ENCODE results near the gene TM4SF4. TPM values are rescaled to one million over a fixed set of nuclear protein-coding genes. Genes with fewer than 3 reads are reported as not detected.

Gene TM4SF4
- total and polyA plus RNA-seq, 2 experiments from 2014 or later, result not detected

DNA sequence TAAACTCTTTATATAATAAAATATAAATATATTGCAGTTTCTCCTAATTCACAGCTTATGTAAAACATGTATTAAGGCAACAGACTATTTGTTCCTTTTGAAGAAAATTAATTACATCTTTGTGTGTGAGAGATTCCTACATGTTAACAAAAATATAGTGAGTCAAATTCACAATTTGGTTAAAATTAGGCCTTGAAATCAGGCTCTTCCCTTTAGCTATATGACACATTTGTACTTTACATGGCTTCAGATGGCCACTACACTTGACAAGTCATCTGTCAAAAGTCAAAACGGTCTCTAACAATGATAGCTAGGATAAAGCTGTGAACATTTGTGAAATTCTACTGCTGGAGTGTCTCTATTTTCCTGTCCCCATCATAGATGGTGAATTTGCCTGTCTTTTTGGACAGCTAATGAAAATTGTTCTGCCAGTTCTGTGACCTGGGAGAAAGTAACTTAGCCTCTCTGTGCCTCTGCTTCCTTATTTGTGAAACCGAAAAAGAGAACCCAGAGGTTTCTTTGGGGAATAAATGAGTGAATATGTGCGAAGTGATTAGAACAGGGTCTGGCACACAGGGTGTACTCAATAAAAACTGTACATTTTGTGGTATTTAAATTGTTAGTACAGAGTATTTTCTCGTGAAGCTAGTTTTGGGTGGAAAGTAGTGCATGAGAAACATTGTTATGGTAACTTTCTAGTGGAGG lies 23.6 kb downstream of the TM4SF4 start:
- H3K4me1 Mint-ChIP-seq, result peaks cover 11% of the 10 kb centered on the region

DNA sequence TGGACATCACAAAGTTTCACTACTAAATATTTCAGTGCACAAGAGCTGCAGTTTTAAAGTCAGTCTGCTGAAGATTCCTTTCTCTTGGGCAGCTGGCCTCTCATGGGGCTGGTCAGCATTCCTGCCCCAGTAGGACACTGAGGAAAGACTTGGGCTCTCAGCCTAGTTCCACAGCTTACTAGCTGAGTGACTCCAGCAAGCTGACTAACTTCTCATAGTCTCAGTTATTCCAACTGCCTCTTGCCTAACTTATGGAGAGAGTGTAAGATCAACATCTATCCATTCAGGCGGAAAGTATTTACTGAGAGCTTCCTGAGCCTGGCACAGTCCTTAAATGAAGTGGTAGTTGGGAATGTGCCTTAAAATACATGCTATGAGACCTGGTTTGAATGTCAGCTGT lies 27.0 kb downstream of the TM4SF4 start:
- no peak overlapping the region for H3K27ac ChIP-seq (ENCODE audit: low read depth)
- no peak overlapping the region for H3K4me3 ChIP-seq
- Mint-ChIP-seq H3K27ac (peak overlapping the region; percentile 22; the same call in 1 of the 2 replicates), H3K36me3 (ENCODE audit: low read depth) (no peaks in the 10 kb centered on the region), H3K4me1 (peaks cover 3% of the 10 kb centered on the region; the same call in 2 of the 3 replicates), H3K27me3 (ENCODE audit: insufficient read depth, low read depth, poor library complexity) (no peaks in the 10 kb centered on the region), H3K4me3 (no peak overlapping the region), H3K9me3 (no peaks in the 10 kb centered on the region)
- DNase-seq (ENCODE audit: low spot score), result no peak
- no peak overlapping the region for H3K4me2 ChIP-seq
- TF ChIP-seq NANOG (IDR thresholded peaks at IDR 0.05; ENCODE audit: borderline replicate concordance), result no peak
- TF ChIP-seq EZH2phosphoT487 (IDR thresholded peaks at IDR 0.05; ENCODE audit: unreplicated experiment), result no peak
- TF ChIP-seq JUNB (IDR thresholded peaks at IDR 0.05; ENCODE audit: unreplicated experiment), result no peak
- TF ChIP-seq, protein P1, sequence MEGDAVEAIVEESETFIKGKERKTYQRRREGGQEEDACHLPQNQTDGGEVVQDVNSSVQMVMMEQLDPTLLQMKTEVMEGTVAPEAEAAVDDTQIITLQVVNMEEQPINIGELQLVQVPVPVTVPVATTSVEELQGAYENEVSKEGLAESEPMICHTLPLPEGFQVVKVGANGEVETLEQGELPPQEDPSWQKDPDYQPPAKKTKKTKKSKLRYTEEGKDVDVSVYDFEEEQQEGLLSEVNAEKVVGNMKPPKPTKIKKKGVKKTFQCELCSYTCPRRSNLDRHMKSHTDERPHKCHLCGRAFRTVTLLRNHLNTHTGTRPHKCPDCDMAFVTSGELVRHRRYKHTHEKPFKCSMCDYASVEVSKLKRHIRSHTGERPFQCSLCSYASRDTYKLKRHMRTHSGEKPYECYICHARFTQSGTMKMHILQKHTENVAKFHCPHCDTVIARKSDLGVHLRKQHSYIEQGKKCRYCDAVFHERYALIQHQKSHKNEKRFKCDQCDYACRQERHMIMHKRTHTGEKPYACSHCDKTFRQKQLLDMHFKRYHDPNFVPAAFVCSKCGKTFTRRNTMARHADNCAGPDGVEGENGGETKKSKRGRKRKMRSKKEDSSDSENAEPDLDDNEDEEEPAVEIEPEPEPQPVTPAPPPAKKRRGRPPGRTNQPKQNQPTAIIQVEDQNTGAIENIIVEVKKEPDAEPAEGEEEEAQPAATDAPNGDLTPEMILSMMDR (conservative IDR thresholded peaks at IDR 0.05; ENCODE audit: low read depth in 2 of 2), result no peak
- TF ChIP-seq, protein P2, sequence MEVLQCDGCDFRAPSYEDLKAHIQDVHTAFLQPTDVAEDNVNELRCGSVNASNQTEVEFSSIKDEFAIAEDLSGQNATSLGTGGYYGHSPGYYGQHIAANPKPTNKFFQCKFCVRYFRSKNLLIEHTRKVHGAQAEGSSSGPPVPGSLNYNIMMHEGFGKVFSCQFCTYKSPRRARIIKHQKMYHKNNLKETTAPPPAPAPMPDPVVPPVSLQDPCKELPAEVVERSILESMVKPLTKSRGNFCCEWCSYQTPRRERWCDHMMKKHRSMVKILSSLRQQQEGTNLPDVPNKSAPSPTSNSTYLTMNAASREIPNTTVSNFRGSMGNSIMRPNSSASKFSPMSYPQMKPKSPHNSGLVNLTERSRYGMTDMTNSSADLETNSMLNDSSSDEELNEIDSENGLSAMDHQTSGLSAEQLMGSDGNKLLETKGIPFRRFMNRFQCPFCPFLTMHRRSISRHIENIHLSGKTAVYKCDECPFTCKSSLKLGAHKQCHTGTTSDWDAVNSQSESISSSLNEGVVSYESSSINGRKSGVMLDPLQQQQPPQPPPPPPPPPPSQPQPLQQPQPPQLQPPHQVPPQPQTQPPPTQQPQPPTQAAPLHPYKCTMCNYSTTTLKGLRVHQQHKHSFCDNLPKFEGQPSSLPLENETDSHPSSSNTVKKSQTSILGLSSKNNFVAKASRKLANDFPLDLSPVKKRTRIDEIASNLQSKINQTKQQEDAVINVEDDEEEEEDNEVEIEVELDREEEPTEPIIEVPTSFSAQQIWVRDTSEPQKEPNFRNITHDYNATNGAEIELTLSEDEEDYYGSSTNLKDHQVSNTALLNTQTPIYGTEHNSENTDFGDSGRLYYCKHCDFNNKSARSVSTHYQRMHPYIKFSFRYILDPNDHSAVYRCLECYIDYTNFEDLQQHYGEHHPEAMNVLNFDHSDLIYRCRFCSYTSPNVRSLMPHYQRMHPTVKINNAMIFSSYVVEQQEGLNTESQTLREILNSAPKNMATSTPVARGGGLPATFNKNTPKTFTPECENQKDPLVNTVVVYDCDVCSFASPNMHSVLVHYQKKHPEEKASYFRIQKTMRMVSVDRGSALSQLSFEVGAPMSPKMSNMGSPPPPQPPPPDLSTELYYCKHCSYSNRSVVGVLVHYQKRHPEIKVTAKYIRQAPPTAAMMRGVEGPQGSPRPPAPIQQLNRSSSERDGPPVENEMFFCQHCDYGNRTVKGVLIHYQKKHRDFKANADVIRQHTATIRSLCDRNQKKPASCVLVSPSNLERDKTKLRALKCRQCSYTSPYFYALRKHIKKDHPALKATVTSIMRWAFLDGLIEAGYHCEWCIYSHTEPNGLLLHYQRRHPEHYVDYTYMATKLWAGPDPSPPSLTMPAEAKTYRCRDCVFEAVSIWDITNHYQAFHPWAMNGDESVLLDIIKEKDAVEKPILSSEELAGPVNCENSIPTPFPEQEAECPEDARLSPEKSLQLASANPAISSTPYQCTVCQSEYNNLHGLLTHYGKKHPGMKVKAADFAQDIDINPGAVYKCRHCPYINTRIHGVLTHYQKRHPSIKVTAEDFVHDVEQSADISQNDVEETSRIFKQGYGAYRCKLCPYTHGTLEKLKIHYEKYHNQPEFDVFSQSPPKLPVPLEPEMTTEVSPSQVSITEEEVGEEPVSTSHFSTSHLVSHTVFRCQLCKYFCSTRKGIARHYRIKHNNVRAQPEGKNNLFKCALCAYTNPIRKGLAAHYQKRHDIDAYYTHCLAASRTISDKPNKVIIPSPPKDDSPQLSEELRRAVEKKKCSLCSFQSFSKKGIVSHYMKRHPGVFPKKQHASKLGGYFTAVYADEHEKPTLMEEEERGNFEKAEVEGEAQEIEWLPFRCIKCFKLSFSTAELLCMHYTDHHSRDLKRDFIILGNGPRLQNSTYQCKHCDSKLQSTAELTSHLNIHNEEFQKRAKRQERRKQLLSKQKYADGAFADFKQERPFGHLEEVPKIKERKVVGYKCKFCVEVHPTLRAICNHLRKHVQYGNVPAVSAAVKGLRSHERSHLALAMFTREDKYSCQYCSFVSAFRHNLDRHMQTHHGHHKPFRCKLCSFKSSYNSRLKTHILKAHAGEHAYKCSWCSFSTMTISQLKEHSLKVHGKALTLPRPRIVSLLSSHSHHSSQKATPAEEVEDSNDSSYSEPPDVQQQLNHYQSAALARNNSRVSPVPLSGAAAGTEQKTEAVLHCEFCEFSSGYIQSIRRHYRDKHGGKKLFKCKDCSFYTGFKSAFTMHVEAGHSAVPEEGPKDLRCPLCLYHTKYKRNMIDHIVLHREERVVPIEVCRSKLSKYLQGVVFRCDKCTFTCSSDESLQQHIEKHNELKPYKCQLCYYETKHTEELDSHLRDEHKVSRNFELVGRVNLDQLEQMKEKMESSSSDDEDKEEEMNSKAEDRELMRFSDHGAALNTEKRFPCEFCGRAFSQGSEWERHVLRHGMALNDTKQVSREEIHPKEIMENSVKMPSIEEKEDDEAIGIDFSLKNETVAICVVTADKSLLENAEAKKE (CRISPR knock-in tag; IDR thresholded peaks at IDR 0.05), result 0 out of 2 replicates have a peak, but pooled peaks have one; percentile 11
- TF ChIP-seq POLR2AphosphoS5 (IDR thresholded peaks at IDR 0.05; ENCODE audit: low read depth), result no peak
- no peaks in the 10 kb centered on the region for H3K27me3 ChIP-seq (ENCODE audit: insufficient read depth)
- no peaks in the 10 kb centered on the region; the same call in 1 of the 2 replicates for H3K9me2 ChIP-seq (ENCODE audit: insufficient read depth)
- no peaks in the 10 kb centered on the region for H3F3A ChIP-seq (replicated peaks; ENCODE audit: low read depth)
- H3K79me2 ChIP-seq (replicated peaks; ENCODE audit: insufficient read depth), result no peaks in the 10 kb centered on the region
- peak; percentile 37; the same call in 2 of the 3 replicates for ATAC-seq
- H3K36me3 ChIP-seq (ENCODE audit: insufficient read depth), result no peaks in the 10 kb centered on the region
- no peak overlapping the region for H2AFZ ChIP-seq
- H3K4me1 ChIP-seq (ENCODE audit: insufficient read depth), result no peaks in the 10 kb centered on the region
- no peaks in the 10 kb centered on the region for H4K20me1 ChIP-seq (replicated peaks; ENCODE audit: insufficient read depth)

More for the DNA sequence above, 23.6 kb downstream of the TM4SF4 start:
- H3K27ac ChIP-seq (ENCODE audit: low read depth), result no peak overlapping the region
- no peak overlapping the region for H3K4me3 Mint-ChIP-seq
- H3K27ac Mint-ChIP-seq, result no peak overlapping the region
- no peak for DNase-seq (ENCODE audit: low spot score)
- no peaks in the 10 kb centered on the region for H3K27me3 Mint-ChIP-seq (ENCODE audit: insufficient read depth, low read depth, poor library complexity)
- no peaks in the 10 kb centered on the region for H3K27me3 ChIP-seq (ENCODE audit: insufficient read depth)
- peaks cover 6% of the 10 kb centered on the region; the same call in 1 of the 2 replicates for H3K9me2 ChIP-seq (ENCODE audit: insufficient read depth)
- ATAC-seq, result no peak
- H3K4me2 ChIP-seq, result no peak overlapping the region
- H2AFZ ChIP-seq, result no peak overlapping the region
- H3K4me1 ChIP-seq (ENCODE audit: insufficient read depth), result no peaks in the 10 kb centered on the region
- no peaks in the 10 kb centered on the region for H3K79me2 ChIP-seq (replicated peaks; ENCODE audit: insufficient read depth)
- H3K9me3 Mint-ChIP-seq, result no peaks in the 10 kb centered on the region
- H3K36me3 Mint-ChIP-seq (ENCODE audit: low read depth), result no peaks in the 10 kb centered on the region
- H3K4me3 ChIP-seq, result no peak overlapping the region
- no peaks in the 10 kb centered on the region for H3K36me3 ChIP-seq (ENCODE audit: insufficient read depth)
- no peaks in the 10 kb centered on the region for H4K20me1 ChIP-seq (replicated peaks; ENCODE audit: insufficient read depth)
- TF ChIP-seq ZNF114 (CRISPR knock-in tag; IDR thresholded peaks at IDR 0.05), result no peak
- no peaks in the 10 kb centered on the region for H3F3A ChIP-seq (replicated peaks; ENCODE audit: low read depth)

Data from GM23338 (cell line).